ENCODE measurements around the gene SMG6.

GRCh38 chr17:2028737-2029136 lies 274.8 kb downstream of the SMG6 start:
- TF ChIP-seq, protein P1, sequence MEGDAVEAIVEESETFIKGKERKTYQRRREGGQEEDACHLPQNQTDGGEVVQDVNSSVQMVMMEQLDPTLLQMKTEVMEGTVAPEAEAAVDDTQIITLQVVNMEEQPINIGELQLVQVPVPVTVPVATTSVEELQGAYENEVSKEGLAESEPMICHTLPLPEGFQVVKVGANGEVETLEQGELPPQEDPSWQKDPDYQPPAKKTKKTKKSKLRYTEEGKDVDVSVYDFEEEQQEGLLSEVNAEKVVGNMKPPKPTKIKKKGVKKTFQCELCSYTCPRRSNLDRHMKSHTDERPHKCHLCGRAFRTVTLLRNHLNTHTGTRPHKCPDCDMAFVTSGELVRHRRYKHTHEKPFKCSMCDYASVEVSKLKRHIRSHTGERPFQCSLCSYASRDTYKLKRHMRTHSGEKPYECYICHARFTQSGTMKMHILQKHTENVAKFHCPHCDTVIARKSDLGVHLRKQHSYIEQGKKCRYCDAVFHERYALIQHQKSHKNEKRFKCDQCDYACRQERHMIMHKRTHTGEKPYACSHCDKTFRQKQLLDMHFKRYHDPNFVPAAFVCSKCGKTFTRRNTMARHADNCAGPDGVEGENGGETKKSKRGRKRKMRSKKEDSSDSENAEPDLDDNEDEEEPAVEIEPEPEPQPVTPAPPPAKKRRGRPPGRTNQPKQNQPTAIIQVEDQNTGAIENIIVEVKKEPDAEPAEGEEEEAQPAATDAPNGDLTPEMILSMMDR (IDR thresholded peaks at IDR 0.05; ENCODE audit: low read depth, low read length), result no peak
- no peak for TF ChIP-seq EZH2phosphoT487 (IDR thresholded peaks at IDR 0.05; ENCODE audit: low read depth)
